Activated CD4-positive, alpha-beta T cell treated with anti-CD3 and anti-CD28 coated beads, Interleukin-2, amount 10 ng/mL, durations not matched to agents 7 days and 5 days (primary cell): Measurements from ENCODE around the gene TSSC4. TPM values are rescaled to one million over a fixed set of nuclear protein-coding genes. Genes with fewer than 3 reads are reported as not detected.

ENCODE experiments used
- CTCF ChIA-PET: fragments of 350-600 bp; sonication (Branson Sonifier 250); formaldehyde crosslinking; loops from one replicate; lab custom pipeline; 2021; ENCODE audit warnings: antibody characterized with exemption; lab: Charles Lee
- POLR2A ChIA-PET: fragments of 350-600 bp; sonication (Branson Sonifier 250); formaldehyde crosslinking; loops from one replicate; lab custom pipeline; 2021; ENCODE audit warnings: antibody characterized with exemption; lab: Charles Lee
- DNase-seq: peaks from one replicate; pipeline ENCODE4 v3.0.0-alpha.2; 2020
- H3K27ac Mint-ChIP-seq: one replicate; pipeline ENCODE4 v1.8.0; 2021; ENCODE audit warnings: mild to moderate bottlenecking, moderate library complexity, mixed read lengths
- H3K27me3 Mint-ChIP-seq: one replicate; pipeline ENCODE4 v1.8.0; 2021; ENCODE audit warnings: mixed read lengths
- H3K36me3 Mint-ChIP-seq: one replicate; pipeline ENCODE4 v1.8.0; 2021; ENCODE audit warnings: low read depth, mixed read lengths
- H3K4me1 Mint-ChIP-seq: one replicate; pipeline ENCODE4 v1.8.0; 2021; ENCODE audit warnings: mixed read lengths
- H3K4me3 Mint-ChIP-seq: one replicate; pipeline ENCODE4 v1.8.0; 2021; ENCODE audit warnings: mild to moderate bottlenecking, moderate library complexity, mixed read lengths
- H3K9me3 Mint-ChIP-seq: one replicate; pipeline ENCODE4 v1.8.0; 2021; ENCODE audit warnings: mixed read lengths
- total RNA-seq, 2 experiments: library from RNA; stranded (reverse); gene quantifications; one replicate each; pipeline ENCODE4 v1.2.3, GENCODE V29; 2021

TSSC4 gene
- total RNA-seq, 2 experiments from 2014 or later, result 31.1 to 47.5 TPM

GRCh38 chr11:2392241-2392959 is 8.2 kb upstream of the TSSC4 start:
- ChIA-PET CTCF (interaction anchor here (0.6 to 1.6 kb wide), 3 partner anchors 8 to 546 kb away, joined by 3 to 4 read pairs (median 4); partner anchors contain the start of gene TSSC4), POLR2A (no interaction called here)
- no peak for DNase-seq
- H3K27ac Mint-ChIP-seq, result no peak overlapping the region
- peaks cover 4% of the 10 kb centered on the region for H3K36me3 Mint-ChIP-seq
- H3K4me3 Mint-ChIP-seq, result no peak overlapping the region
- no peaks in the 10 kb centered on the region for H3K27me3 Mint-ChIP-seq
- H3K4me1 Mint-ChIP-seq, result peaks cover 25% of the 10 kb centered on the region
- H3K9me3 Mint-ChIP-seq, result no peaks in the 10 kb centered on the region

- Mint-ChIP-seq H3K4me3 (no peak overlapping the region), H3K27me3 (no peaks in the 10 kb centered on the region), H3K27ac (no peak overlapping the region), H3K4me1 (peaks cover 22% of the 10 kb centered on the region), H3K36me3 (peaks cover 7% of the 10 kb centered on the region), H3K9me3 (no peaks in the 10 kb centered on the region)
- POLR2A ChIA-PET, result no interaction called here
- CTCF ChIA-PET, result interaction anchor here (0.7 kb wide), 1 partner anchor 17 kb away, joined by 3 read pairs; no protein-coding TSS in a partner anchor
- no peak for DNase-seq
Observed at GRCh38 chr11:2393111-2393868, 7.3 kb upstream of the TSSC4 start.

- ChIA-PET POLR2A (no interaction called here), CTCF (no interaction called here)
- H3K4me1 Mint-ChIP-seq, result peaks cover 17% of the 10 kb centered on the region
- no peaks in the 10 kb centered on the region for H3K27me3 Mint-ChIP-seq
- no peak for DNase-seq
- H3K4me3 Mint-ChIP-seq, result no peak overlapping the region
- peaks cover 7% of the 10 kb centered on the region for H3K36me3 Mint-ChIP-seq
- H3K9me3 Mint-ChIP-seq, result no peaks in the 10 kb centered on the region
- no peak overlapping the region for H3K27ac Mint-ChIP-seq
Observed at GRCh38 chr11:2393941-2394817, 6.4 kb upstream of the TSSC4 start.

- ChIA-PET CTCF (no interaction called here), POLR2A (no interaction called here)
- no peaks in the 10 kb centered on the region for H3K27me3 Mint-ChIP-seq
- DNase-seq, result no peak
- H3K4me1 Mint-ChIP-seq, result peaks cover 12% of the 10 kb centered on the region
- H3K4me3 Mint-ChIP-seq, result no peak overlapping the region
- H3K36me3 Mint-ChIP-seq, result peaks cover 7% of the 10 kb centered on the region
- no peak overlapping the region for H3K27ac Mint-ChIP-seq
- no peaks in the 10 kb centered on the region for H3K9me3 Mint-ChIP-seq
Observed at GRCh38 chr11:2394818-2395105, 5.8 kb upstream of the TSSC4 start.

- ChIA-PET POLR2A (no interaction called here), CTCF (interaction anchor here (1.2 kb wide), 1 partner anchor 9 kb away, joined by 3 read pairs; no protein-coding TSS in a partner anchor)
- Mint-ChIP-seq H3K4me3 (no peak overlapping the region), H3K9me3 (no peaks in the 10 kb centered on the region), H3K27me3 (no peaks in the 10 kb centered on the region), H3K27ac (no peak overlapping the region), H3K36me3 (peaks cover 7% of the 10 kb centered on the region), H3K4me1 (peaks cover 9% of the 10 kb centered on the region)
- DNase-seq, result no peak
Observed at GRCh38 chr11:2395211-2395730, 5.3 kb upstream of the TSSC4 start.

- CTCF ChIA-PET, result interaction anchor here (1.2 kb wide), 1 partner anchor 9 kb away, joined by 3 read pairs; no protein-coding TSS in a partner anchor
Observed at GRCh38 chr11:2395856-2396255, 4.7 kb upstream of the TSSC4 start.

GRCh38 chr11:2396471-2396870 is 4.1 kb upstream of the TSSC4 start:
- no peaks in the 10 kb centered on the region for H3K9me3 Mint-ChIP-seq
- CTCF ChIA-PET, result no interaction called here
- no peak overlapping the region for H3K27ac Mint-ChIP-seq
- peaks cover 9% of the 10 kb centered on the region for H3K4me1 Mint-ChIP-seq
- POLR2A ChIA-PET, result no interaction called here
- H3K27me3 Mint-ChIP-seq, result no peaks in the 10 kb centered on the region
- no peak for DNase-seq
- no peak overlapping the region for H3K4me3 Mint-ChIP-seq
- H3K36me3 Mint-ChIP-seq, result peaks cover 7% of the 10 kb centered on the region

More at GRCh38 chr11:2395856-2396255, 4.7 kb upstream of the TSSC4 start:
- peaks cover 7% of the 10 kb centered on the region for H3K4me1 Mint-ChIP-seq
- DNase-seq, result no peak
- H3K36me3 Mint-ChIP-seq, result peaks cover 7% of the 10 kb centered on the region
- H3K27ac Mint-ChIP-seq, result no peak overlapping the region
- POLR2A ChIA-PET, result no interaction called here
- no peaks in the 10 kb centered on the region for H3K9me3 Mint-ChIP-seq
- H3K27me3 Mint-ChIP-seq, result no peaks in the 10 kb centered on the region
- no peak overlapping the region for H3K4me3 Mint-ChIP-seq

GRCh38 chr11:2397005-2397404 is 3.5 kb upstream of the TSSC4 start:
- Mint-ChIP-seq H3K9me3 (no peaks in the 10 kb centered on the region), H3K4me3 (no peak overlapping the region), H3K36me3 (peaks cover 7% of the 10 kb centered on the region), H3K4me1 (peaks cover 15% of the 10 kb centered on the region), H3K27me3 (no peaks in the 10 kb centered on the region), H3K27ac (no peak overlapping the region)
- ChIA-PET POLR2A (no interaction called here), CTCF (no interaction called here)
- no peak for DNase-seq

- DNase-seq, result no peak
- Mint-ChIP-seq H3K4me3 (peak overlapping the region; percentile 91), H3K4me1 (peaks cover 22% of the 10 kb centered on the region), H3K27ac (peak overlapping the region; percentile 91), H3K9me3 (no peaks in the 10 kb centered on the region), H3K36me3 (peaks cover 16% of the 10 kb centered on the region), H3K27me3 (no peaks in the 10 kb centered on the region)
- CTCF ChIA-PET, result interaction anchor here (1.3 to 3.6 kb wide), 4 partner anchors 10 to 93 kb away, joined by 3 to 38 read pairs (median 18); no protein-coding TSS in a partner anchor
- POLR2A ChIA-PET, result no interaction called here
Observed at GRCh38 chr11:2398664-2399355, 1.7 kb upstream of the TSSC4 start.

GRCh38 chr11:2399488-2400068 is 972 bp upstream of the TSSC4 start:
- H3K36me3 Mint-ChIP-seq, result peaks cover 16% of the 10 kb centered on the region
- H3K27me3 Mint-ChIP-seq, result no peaks in the 10 kb centered on the region
- H3K4me3 Mint-ChIP-seq, result peak overlapping the region; percentile 91
- H3K9me3 Mint-ChIP-seq, result no peaks in the 10 kb centered on the region
- H3K4me1 Mint-ChIP-seq, result peaks cover 22% of the 10 kb centered on the region
- DNase-seq, result no peak
- peak overlapping the region; percentile 91 for H3K27ac Mint-ChIP-seq
- ChIA-PET CTCF (interaction anchor here (0.5 to 3.6 kb wide), 12 partner anchors 9 to 493 kb away, joined by 3 to 38 read pairs (median 7); no protein-coding TSS in a partner anchor), POLR2A (no interaction called here)

GRCh38 chr11:2400762-2401435 is 349 bp downstream of the TSSC4 start:
- peaks cover 16% of the 10 kb centered on the region for H3K36me3 Mint-ChIP-seq

More at GRCh38 chr11:2400762-2401435, 349 bp downstream of the TSSC4 start:
- Mint-ChIP-seq H3K27me3 (no peaks in the 10 kb centered on the region), H3K4me1 (peaks cover 22% of the 10 kb centered on the region), H3K27ac (peak overlapping the region; percentile 91), H3K4me3 (peak overlapping the region; percentile 91), H3K9me3 (no peaks in the 10 kb centered on the region)
- CTCF ChIA-PET, result interaction anchor here (0.6 to 3.6 kb wide), 26 partner anchors 8 to 529 kb away, joined by 3 to 38 read pairs (median 4); partner anchors contain the start of genes CD81 and PHLDA2
- DNase-seq, result no peak
- POLR2A ChIA-PET, result interaction anchor here (0.7 kb wide), 1 partner anchor 565 kb away, joined by 3 read pairs; no protein-coding TSS in a partner anchor
